Transverse colon (tissue), 4 donors: ENCODE measurements around the gene SLC7A9.

ENCODE experiments used
- CTCF ChIP-seq, 5 experiments: fragments of 200-600 bp in 3 of 5; fragments of 450-650 bp in 2 of 5; sonication (generic) in 3 of 5; IDR thresholded peaks; 1 replicate in 2 of 5; 2 replicates in 3 of 5; pipeline ENCODE4 v1.5.1; 2016 to 2017; ENCODE audit warnings: antibody characterized with exemption in 5 of 5, inconsistent platforms in 3 of 5, mild to moderate bottlenecking in 2 of 5, moderate library complexity in 1 of 5
- POLR2A ChIP-seq: fragments of 450-650 bp; IDR thresholded peaks from one replicate; pipeline ENCODE4 v1.6.1; 2016; ENCODE audit warnings: antibody characterized with exemption, mild to moderate bottlenecking, moderate library complexity
- POLR2AphosphoS5 ChIP-seq, 3 donors: sonication (generic); formaldehyde crosslinking; IDR thresholded peaks; one replicate each; pipeline ENCODE4 v1.6.1; 2016; ENCODE audit warnings: antibody characterized with exemption in 3 of 3

DNA sequence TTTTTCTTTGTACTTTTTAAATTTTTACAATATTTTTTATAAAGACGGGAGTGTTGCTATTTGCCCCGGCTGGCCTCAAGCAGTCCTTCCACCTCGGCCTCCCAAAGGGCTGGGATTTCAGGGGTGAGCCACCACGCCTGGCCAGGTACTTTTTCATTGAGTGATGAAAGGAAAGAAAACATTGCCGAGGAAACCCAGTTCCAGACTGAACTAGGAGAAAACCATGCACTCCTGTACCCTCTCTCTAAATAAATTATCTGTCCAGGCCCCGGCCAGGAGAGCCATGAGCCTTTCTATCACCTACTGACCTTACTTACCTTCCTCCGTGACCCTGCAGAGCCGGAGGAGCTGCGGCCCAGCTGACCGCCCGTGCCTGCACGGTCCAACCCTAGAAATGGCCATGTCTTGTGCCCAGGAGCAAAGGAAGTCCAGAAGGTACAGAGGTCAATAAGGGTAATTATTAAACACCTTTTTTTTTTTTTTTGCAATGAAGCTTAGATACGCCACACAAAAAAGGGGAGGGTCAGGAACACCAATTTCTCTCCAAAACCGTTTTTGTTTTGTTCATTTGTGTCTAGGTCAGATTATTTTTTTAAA is at the start of gene SLC7A9:
- TF ChIP-seq POLR2A (no peak), POLR2AphosphoS5 (IDR thresholded peaks at IDR 0.05) (no peak), CTCF (IDR thresholded peaks at IDR 0.05) (no peak)
